ENCODE measurements around the gene RIC8B.

Gene RIC8B

GRCh38 chr12:106883426-106883825 is 108.9 kb downstream of the RIC8B start:
- TF ChIP-seq EZH2phosphoT487 (IDR thresholded peaks at IDR 0.05; ENCODE audit: borderline replicate concordance), result no peak
- TF ChIP-seq CTCF (conservative IDR thresholded peaks at IDR 0.05; ENCODE audit: low read length), result no peak
- no peaks in the 10 kb centered on the region for H3K27me3 ChIP-seq (ENCODE audit: insufficient read depth, low read length, poor library complexity, severe bottlenecking)
- no peak overlapping the region for H3K4me2 ChIP-seq (ENCODE audit: low read depth, low read length, poor library complexity, severe bottlenecking)
- peaks cover 86% of the 10 kb centered on the region for H3K36me3 ChIP-seq (ENCODE audit: insufficient read depth, low read length)
- no peaks in the 10 kb centered on the region for H3K4me1 ChIP-seq (ENCODE audit: insufficient read depth, low read length, poor library complexity, severe bottlenecking)
- no peak overlapping the region for H2AFZ ChIP-seq (ENCODE audit: low read length)
- no peaks in the 10 kb centered on the region for H4K20me1 ChIP-seq (ENCODE audit: insufficient read depth, low read length, poor library complexity, severe bottlenecking)
- no peak overlapping the region for H3K4me3 ChIP-seq (ENCODE audit: low read length, poor library complexity, severe bottlenecking)
- H3K9me3 ChIP-seq (ENCODE audit: insufficient read depth, low read depth, low read length), result no peaks in the 10 kb centered on the region
- no peaks in the 10 kb centered on the region for H3K79me2 ChIP-seq (ENCODE audit: insufficient read depth, low read length)
- H3F3A ChIP-seq (ENCODE audit: low read depth), result no peaks in the 10 kb centered on the region
- no peaks in the 10 kb centered on the region for H3K9me2 ChIP-seq (replicated peaks; ENCODE audit: low read depth, low read length)
- no peak overlapping the region for H3K9ac ChIP-seq (ENCODE audit: low read depth, low read length, poor library complexity, severe bottlenecking)

- Histone ChIP-seq H3K79me2 (ENCODE audit: insufficient read depth, low read length) (no peaks in the 10 kb centered on the region), H3K4me2 (ENCODE audit: low read depth, low read length, poor library complexity, severe bottlenecking) (no peak overlapping the region), H3K4me3 (ENCODE audit: low read length, poor library complexity, severe bottlenecking) (no peak overlapping the region), H4K20me1 (ENCODE audit: insufficient read depth, low read length, poor library complexity, severe bottlenecking) (no peaks in the 10 kb centered on the region), H3K4me1 (ENCODE audit: insufficient read depth, low read length, poor library complexity, severe bottlenecking) (no peaks in the 10 kb centered on the region), H3K9me2 (replicated peaks; ENCODE audit: low read depth, low read length) (no peaks in the 10 kb centered on the region), H3F3A (ENCODE audit: low read depth) (no peaks in the 10 kb centered on the region), H3K27me3 (ENCODE audit: insufficient read depth, low read length, poor library complexity, severe bottlenecking) (no peaks in the 10 kb centered on the region), H3K9me3 (ENCODE audit: insufficient read depth, low read depth, low read length) (no peaks in the 10 kb centered on the region), H3K9ac (ENCODE audit: low read depth, low read length, poor library complexity, severe bottlenecking) (no peak overlapping the region), H3K36me3 (ENCODE audit: insufficient read depth, low read length) (peaks cover 72% of the 10 kb centered on the region), H2AFZ (ENCODE audit: low read length) (no peak overlapping the region)
- TF ChIP-seq EZH2phosphoT487 (IDR thresholded peaks at IDR 0.05; ENCODE audit: borderline replicate concordance) (no peak), CTCF (conservative IDR thresholded peaks at IDR 0.05; ENCODE audit: low read length) (no peak)
Measured at GRCh38 chr12:106885026-106885425, 110.5 kb downstream of the RIC8B start.

- Histone ChIP-seq H3K4me1 (ENCODE audit: insufficient read depth, low read length, poor library complexity, severe bottlenecking) (no peaks in the 10 kb centered on the region), H3K4me3 (ENCODE audit: low read length, poor library complexity, severe bottlenecking) (no peak overlapping the region), H3K79me2 (ENCODE audit: insufficient read depth, low read length) (no peaks in the 10 kb centered on the region), H3K9ac (ENCODE audit: low read depth, low read length, poor library complexity, severe bottlenecking) (no peak overlapping the region), H2AFZ (ENCODE audit: low read length) (no peak overlapping the region), H3K9me3 (ENCODE audit: insufficient read depth, low read depth, low read length) (no peaks in the 10 kb centered on the region), H4K20me1 (ENCODE audit: insufficient read depth, low read length, poor library complexity, severe bottlenecking) (no peaks in the 10 kb centered on the region), H3K36me3 (ENCODE audit: insufficient read depth, low read length) (peaks cover 66% of the 10 kb centered on the region; the same call in 1 of the 2 replicates), H3K27me3 (ENCODE audit: insufficient read depth, low read length, poor library complexity, severe bottlenecking) (no peaks in the 10 kb centered on the region), H3F3A (ENCODE audit: low read depth) (no peaks in the 10 kb centered on the region), H3K9me2 (replicated peaks; ENCODE audit: low read depth, low read length) (no peaks in the 10 kb centered on the region), H3K4me2 (ENCODE audit: low read depth, low read length, poor library complexity, severe bottlenecking) (no peak overlapping the region)
- TF ChIP-seq CTCF (conservative IDR thresholded peaks at IDR 0.05; ENCODE audit: low read length), result no peak
- TF ChIP-seq EZH2phosphoT487 (IDR thresholded peaks at IDR 0.05; ENCODE audit: borderline replicate concordance), result no peak
Measured at GRCh38 chr12:106885541-106886249, 111.2 kb downstream of the RIC8B start.
